HG03342 (cell line): ENCODE results near the gene DSCAML1.

Source experiments
- ATAC-seq: cut with Tn5 transposase; IDR thresholded peaks from one replicate; pipeline ENCODE4 v1.9.1; 2021; ENCODE audit warnings: mild to moderate bottlenecking, moderate library complexity; ENCODE audit not compliant: unreplicated experiment

DSCAML1 gene

DNA sequence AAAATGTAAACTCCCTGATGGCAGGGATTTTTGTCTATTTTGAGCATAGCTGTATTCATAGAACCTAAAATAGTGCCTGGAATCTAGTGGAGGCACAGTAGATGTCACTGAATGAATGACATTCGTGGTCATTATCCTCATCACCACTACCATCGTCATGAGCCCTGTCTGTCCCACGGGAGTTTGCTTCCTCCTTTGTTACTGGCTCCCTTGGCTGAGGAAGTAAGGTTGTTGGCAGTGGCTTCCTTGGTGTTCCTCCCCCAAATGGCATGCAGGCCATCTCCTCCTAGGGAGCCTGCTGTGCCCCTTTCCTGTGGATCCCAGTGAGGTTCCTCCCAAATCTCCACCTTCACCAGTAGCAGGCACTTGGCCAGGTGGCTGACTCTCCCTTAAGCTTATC is 286.4 kb downstream of the DSCAML1 start:
- no peak for ATAC-seq

DNA sequence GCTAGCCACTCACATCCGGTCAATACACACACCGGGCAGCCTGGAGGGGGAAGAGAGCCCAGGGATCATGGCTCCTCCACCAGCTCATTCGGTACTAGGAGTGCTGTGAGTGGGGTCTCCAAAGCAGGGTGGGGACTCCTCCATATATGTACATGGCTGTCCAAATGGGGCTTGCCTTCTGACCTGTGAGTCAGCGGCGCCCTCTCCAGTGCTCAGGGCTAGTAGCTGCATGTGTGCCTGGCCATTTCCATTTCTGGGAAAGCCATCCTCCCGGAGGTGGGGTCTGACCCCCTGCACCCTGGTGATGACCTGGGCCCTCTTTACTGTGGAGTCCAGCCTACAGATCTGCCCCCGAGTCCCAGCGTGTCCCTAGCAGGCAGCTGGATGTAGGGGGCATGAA is 287.5 kb downstream of the DSCAML1 start:
- ATAC-seq = no peak

DNA sequence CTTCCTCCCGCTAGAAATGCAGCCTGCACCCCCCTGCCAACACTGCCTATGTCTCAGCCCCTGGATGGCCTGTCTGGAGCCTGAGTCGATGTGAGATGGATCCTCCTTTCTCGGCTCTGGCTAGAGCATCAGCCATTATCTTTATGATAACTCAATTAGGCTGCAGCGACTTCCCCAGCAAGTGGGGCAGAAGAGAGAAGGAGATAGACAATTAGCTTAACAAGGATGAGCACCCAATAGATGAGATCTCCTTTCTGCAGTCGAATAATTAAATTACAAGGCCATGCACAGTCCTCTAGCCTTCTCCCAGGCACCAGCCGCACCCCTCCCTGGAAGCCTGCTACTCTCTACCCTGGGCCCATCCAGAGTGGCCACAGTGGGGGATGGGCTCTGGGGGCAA is 290.0 kb downstream of the DSCAML1 start:
- no peak for ATAC-seq

DNA sequence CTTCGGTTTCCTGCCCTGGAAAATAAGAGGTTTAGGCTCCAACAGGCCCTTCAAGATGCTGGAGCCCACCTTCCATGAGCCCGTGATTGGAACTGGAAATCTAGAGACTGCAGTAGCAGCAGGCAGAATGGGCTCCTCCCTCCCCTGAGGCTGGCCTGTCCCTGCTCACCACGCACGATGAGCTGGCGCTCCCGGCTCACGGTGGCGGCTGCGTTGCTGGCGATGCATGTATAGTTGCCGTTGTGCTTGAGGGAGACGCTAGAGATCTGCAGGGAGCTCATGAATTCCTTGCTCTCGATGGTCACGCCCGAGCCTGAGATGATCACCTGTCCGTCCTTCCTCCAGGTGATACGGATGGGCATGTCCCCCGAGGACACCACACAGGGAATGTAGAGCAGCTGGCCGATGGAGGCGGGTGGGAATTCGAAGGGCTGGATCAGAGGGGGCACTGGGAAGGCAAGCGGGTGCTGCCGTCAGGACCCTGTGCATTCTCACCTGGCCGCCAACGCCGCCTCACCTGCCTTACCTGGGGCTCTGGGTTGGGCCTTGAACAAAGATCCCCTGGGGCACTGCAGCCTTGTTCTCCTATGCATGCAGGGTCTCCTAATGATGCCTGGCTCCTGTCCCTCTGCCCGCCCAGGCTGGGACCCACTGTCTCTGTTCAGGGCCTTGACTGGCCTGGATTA is 291.6 kb downstream of the DSCAML1 start:
- no peak for ATAC-seq

DNA sequence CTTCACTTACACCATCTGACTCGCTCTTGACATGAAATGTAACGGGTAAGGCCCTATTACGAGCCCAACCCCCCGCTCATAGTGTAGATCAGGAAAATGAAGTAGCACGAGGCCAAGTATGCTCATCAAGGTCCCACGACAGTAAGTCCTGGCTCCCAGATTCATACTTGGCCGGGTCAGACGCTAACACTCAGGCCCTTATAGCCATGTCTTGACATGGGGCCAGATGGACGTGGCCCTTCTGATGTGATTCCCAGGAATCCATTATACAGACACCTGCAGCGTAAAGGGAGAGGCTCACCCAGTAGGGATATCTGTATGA is 294.3 kb downstream of the DSCAML1 start:
- no peak for ATAC-seq

DNA sequence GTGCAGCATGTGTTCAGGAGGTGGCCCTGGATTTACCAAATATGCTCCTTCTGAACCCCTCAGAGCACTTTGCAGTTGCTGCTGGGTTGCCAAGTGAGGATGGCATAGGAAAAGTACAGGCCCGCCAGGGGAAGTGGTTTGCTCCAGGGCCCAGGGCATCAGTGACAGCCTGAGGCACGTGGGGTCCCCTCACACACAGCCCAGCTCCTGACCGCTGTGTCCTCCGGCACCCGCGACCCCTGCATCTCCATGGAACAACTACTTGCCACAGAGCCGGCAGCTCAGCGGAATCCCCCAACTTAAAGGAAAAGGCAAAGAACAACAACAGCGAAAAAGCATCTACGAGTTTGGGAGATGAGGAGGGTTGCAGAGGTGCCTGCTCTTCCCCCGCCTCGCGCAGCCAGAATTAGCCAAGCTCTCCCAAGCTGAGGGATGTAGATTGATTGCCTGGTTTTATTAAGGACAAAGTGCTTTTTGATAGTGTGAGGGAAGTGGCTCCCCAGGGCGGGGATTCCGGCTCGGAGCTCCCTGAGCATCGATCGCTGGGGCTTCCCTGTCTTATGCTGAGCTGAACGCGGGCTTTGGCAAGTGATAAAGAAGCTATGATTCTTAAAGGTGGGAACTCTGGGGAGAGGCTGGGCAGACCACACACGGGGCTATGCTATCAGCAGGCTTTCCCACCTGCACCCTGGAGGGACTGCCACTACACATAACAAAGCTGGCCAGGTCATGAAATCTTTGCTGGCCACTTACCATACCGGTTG is 294.8 kb downstream of the DSCAML1 start:
- ATAC-seq = no peak

DNA sequence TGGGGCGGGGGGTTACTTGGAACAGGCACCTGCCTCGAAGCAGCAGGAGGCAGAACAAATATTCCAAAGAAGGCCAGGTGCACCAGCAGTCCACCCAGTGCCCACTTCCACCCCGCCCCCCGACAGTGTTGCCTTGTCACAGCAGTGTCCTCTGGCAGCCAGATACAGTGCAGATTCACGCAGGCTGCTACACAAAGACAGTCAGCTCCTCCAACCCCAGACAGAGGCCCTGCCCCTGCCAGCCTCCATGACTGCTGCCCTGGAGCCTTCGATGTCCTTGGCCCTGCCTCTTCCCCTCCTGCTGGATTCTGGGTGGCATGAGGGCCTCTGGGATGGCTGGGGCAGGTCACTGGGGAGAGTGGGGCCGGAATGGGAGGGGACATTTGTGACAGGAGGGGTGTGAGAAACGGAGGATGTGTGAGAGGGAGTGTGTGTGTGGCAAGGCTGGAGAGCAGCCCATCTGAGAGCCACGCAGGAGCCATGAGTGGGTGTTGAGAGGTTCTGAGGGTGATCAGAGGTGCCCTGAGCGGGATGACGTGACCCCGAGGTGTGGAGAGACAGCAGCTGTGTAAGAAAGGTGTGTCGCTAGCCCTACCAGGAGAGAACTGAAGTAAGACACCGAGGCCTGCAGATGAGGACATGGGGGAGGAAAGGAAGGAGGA is 295.6 kb downstream of the DSCAML1 start:
- ATAC-seq = no peak

DNA sequence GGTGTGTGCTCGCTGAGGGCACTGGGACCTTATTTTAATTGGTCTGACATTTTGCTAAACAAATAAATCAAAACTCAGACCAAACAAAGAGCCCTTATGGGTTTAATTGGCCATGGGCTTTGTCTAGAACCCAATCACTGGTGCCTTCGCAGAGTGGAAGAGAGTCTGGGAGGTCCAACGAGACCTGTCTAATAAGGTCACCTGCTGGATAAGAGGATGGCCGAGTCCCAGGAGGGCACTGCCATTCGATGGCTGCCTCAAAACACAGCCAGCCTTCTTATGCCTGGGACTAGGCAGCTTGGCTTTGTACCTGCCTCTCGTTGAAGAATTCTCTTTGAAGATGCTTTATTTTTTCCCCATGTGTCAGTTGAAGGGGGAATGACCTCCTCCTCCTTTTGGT is 298.2 kb downstream of the DSCAML1 start:
- no peak for ATAC-seq

DNA sequence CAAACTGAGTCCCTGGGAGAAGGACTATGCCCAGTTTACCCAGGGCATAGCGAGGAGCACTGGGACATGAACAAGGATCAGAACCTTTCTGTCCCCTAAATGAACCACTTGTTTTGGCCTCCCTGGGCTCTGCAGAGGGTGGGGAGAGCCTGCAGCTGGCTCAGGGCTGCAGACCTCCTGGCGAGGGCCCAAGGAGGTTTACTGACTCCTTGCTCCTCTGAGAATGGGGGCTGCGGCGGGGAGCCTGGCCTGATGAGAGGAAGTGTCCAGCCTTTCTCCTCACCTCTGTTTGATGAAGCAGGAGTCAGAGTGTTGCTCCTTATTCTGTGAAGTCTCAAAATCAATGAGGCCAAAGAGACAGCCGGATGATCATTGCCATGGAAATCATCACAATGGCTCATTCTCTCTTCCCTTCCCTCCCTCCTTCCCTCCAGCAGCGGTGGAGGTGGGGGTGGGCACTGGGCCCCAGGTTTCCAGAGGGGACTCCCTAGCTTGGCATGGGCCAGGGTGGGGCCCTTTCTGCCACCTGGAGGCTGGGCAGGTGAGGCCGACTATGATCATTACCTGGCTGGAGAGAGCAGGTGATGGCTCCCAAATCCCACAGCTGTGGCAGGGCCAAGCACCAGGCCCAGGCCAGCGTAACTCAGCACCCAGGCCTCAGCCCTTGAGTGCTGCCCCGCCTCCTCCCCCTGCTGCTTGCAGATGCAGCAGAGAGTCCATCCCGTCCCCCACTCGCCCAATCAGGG is 299.6 kb downstream of the DSCAML1 start:
- no peak for ATAC-seq

DNA sequence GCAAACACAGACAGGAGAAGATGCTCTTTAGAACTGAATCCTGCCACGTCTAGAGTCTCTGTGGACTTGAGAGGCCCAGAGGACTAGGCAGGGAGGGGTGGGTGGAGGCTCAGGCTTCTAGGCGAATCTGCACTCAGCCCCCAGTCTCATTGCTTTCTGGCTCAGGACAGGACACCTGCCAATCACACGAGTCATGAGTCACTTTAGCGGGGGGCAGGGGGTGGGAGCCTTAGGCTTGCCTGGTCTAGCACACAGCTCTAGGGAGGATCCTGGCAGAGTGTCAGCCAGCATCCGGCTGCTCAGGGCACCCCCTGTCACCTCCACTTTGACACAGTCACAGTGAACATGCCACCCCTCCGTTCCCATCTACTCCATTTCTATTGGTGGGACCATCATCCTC is 301.7 kb downstream of the DSCAML1 start:
- no peak for ATAC-seq

DNA sequence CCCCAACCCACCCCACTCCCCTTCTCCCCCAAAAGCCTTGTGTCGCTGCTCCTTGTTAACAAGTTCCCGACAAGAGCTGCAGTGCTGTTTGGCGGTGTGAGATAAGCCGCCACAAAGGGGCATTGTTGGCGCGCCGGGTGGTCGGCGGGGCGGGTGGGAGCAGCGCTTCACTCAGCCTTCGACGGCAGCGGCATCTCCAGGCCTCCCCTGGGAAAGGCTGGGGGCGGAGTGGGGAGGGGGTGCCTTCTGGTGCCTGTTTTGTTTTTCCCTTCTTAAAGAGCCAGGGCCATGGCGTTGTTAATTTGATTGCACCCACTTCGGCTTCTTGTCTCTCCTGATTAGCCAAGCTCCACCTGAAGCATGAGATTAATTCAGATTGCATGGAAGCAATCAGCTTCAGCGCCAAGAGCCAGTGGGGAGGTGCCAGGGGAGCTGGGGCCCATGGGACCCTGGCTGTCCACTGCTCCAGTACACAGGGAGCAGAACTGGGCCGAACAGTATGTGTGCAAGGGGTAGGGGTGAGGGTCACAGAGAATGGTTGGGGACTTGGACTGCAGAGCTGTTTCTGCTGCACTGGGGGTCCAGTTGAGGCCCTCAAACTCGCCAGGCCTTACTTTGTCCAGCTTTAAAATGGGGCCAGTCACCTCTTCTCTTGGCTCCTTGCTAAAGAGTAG is 304.3 kb downstream of the DSCAML1 start:
- ATAC-seq = no peak

DNA sequence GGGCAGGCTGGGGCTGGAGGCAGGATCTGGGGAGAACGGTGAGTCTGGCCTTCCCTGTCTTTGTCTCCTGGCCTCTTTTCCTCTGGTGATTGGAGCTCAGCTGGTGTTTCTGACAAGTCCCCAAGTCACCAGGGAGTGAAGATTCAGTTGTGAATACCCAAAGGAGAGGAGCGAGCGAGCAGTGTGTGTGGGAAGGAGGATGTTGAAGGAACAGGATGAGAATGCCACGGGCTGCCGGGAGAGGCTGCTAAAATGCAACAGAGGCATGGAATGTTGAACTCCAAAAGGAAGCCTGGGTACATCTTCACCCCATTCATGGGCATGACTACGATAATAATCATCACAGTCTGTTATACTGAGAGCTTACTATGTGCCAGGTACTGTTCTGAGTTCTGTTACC is 306.1 kb downstream of the DSCAML1 start:
- ATAC-seq = no peak

DNA sequence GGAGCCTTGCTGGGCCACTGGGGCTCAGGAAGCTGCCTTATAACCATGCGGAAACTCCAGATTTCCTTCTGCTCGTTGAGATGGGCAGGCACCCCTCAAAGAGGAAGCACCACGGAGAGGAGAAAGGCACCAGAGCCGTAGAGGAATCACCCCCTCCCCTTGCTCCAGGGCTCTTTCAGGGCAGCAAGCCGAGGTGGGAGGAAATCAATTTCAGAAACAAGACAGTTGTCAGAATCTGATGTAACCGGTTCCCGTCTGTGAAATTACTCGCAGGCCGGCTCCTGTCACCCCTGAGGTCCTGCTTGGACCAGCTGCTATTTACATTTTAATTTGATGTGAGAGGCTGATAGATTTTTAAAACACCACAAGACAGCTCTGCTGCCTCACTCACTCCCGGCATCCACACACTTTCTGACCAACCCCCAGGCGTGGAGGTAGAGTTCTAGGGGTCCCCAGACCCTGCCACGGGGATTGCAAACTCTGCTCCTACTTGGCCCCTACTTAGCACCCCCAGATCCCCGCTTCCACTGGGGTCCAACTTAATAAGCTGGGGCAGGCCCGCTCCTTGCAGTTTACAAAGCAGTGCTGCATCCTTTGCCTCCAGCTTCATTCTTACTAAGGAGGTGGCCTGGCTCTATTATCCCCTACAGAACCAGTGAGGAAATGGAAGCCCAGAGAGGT is 306.9 kb downstream of the DSCAML1 start:
- no peak for ATAC-seq

DNA sequence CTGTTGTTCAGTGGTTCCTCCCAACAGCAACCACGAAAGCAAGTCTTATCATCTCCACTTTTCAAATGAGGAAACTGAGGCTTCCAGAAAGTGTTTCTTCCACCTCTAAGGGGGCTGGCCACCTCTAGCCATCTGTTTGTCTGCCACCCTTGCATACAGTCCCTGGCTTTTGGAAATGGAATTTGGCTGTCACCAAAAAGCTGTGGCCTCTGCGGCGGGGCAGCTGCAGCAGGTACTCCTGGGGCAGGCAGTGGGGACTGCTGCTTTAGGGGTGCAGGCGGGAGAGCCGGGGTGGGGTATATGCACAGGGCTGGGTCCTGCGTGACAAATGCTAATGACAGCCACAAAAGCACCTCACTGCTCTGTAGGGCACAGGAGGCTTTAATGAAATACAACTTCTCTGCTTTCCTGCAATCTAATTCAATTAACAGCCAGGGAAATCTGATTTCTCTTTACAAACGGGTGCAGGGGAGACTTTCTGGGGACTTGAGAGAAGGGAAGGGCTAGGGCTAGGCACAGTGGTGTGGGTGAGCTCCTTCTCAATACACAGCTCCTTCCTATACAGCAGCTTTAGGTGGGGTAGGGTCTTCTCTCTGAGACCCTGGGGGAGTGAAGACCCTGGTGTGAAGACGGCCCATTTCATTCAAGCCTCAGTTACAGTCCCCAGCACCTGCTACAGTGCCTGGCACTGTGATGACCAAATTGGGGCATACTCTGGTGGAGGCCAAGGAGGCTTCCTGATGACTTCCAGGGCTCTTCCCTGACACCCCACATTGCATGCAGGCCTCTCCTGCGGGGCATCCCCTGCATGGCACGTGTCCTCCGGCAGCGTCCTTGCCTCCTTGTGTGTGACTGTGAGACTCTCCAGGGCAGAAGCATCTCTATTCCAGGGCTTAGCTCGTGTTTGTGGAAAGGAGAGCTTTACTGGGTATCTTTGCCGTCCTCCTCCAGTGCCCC is 307.7 kb downstream of the DSCAML1 start:
- no peak for ATAC-seq

DNA sequence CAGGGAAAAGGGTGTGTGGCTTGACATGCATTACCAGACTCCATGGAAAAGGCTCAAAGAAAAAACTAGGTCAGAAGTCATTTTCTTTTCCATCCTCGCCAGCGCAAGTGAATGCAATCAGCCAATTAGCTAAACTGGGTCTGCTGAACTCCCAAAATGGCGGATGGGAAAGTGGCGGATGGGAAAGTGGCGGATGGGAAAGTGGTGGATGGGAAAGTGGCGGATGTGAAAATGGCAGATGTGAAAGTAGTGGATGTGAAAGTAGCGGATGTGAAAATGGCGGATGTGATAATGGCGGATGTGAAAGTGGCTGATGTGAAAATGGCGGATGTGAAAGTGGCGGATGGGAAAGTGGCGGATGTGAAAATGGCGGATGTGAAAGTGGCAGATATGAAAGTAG is 311.0 kb downstream of the DSCAML1 start:
- no peak for ATAC-seq

DNA sequence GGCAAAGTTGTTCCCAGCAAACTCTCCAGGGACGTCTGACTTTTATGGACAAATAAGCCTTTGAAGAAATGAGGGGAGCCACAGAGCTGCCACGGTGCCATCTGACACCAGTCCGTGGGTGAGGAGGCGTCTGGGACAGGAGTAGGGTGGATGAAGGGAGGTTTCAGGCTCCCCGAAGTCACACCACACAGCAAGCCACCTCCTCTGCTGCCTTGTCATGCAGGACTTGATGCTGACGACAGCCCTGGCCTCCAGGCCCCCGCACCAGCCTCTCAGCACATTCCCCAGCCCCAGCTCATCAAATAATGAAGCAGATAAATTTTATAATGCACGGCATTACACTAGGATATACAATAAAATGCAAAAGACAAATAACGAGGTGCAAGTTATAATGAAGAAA is 312.9 kb downstream of the DSCAML1 start:
- no peak for ATAC-seq

DNA sequence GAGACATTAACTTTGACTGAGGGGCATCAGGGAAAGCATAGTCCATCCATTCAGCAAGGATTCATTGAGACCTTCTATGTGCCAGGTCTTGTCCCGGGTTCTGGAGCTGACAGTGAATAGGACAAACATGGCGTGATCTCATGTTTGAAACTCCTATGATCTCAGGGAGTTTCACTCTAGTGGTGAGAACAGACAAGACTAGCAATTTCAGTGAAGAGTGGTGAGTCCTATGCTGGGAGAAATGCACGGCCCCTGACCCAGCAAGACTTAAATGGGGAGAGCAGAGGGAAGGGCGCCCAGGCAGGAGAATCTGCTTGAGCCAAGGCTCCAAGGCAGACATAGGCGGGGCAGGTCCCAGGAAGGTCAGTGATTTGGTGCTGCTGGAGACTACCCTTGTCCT is 313.6 kb downstream of the DSCAML1 start:
- ATAC-seq = no peak

DNA sequence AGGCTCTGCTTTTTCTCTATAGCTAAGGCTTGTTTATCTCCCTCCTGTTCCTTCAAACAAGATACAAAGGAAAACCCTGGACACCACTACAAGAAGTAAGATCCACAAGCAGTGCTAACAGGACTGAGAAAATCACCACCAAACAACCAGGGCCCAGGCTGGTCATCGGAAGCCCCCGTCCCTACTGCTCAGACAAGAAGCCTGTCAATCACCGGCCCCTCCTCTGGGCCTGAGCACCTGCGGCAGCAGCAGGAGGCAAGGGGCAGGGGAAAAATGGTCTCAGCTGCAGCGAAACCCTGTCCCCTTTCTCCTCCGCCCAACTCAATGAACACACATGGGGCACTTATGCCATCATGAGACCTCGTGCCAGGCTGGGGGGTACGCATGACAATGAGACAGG is 314.1 kb downstream of the DSCAML1 start:
- ATAC-seq = no peak

DNA sequence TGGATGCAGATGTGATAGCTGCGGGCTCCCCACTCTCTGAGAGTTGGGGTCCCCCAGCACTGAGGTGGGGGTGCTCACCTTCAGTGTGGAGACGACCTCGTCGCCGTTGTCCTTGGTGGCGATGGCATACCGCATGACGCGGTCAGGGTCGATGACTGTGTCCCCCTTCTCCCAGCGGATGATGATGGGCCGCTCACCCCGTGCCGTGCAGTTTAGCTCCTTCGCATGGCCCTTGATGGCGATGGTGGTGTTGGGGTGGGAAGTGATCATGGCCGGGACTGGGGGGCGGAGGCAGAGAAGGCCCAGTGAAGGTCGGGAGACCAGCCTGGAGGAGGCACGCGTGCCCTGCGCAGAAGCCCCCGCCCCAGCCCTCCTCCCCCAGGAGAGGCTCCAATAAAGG is 315.1 kb downstream of the DSCAML1 start:
- no peak for ATAC-seq
